Measurements from ENCODE around the gene SRPK3.
A peak's percentile ranks its signal among the peaks of the same experiment; 100 is the strongest.
"Not testable (repeated sequence)": the region's sequence is repeated elsewhere in the genome, so short reads cannot be mapped to it uniquely, and the experiment has no call there.

The SRPK3 gene

DNA sequence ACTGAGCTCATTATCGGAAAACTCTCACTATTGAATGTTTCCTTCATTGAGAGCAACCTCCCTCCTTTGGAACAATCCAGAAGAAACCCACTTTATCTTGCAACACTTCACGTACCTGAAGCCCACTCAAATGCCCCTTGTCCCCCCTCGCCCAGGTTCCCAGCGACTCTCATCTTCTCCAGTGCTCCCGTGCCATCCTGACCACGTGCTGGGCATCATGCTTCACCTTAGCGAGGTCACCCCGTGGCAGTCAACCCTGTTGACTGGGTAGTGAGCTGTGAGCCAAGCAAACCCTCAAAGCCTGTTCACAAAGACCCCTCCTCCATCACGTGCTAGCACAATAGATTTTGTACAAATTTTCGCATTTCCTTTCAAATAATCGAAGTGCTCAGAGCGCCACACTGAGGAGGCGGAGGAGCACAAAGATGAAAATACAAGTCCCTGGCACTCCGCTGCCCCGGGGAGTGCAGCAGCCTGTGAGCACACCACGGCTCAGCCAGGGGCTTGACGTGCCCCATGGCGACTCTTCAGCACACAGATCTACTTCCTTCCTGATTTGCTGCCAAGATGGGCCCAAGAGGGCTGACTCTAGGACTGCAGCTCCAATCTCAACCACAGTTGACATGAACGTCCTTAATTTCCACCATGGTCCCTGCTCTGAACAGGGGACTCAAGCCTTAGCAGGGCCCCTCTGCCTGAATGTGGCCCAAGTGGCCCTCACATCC lies 33.9 kb downstream of the SRPK3 start:
- no peak for DNase-seq

DNA sequence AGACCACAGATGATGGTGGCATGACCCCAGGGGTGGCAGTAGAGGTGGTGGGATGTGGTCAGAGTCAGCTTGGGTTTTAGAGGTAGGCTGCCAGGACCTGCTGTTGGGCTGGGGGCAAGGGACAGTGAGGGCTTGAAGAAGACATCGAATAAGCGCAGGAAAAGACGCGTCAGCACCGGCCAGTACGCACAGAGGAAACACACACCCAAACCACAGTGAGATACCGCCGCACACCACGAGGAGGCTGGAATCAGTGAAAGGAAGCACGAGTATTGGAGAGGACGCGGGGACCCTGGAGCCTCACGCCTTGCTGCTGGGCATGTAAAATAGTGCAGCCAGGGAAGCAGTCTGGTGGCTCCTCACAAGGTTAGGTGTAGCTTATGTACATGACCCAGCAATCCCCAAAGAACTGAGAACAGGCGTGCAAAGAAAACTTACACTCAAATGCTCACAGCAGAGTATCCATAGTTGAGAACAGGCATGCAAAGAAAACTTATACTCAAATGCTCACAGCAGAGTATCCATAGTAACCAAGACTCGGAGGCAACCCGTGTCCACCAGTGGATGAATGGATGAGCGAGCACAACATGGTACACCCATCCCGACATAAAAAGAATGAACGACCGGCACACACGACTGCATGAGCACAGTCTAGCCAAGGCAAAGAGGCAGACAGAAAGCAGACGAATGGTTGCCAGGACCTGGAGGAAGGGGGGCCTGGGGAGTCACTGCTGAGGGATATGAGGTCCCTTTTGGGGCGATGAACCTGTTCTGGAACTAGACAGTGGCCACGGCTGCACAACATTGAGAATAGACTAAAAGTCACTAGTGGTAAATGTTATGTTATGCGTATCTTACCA lies 36.2 kb downstream of the SRPK3 start:
- peak; percentile 41 for DNase-seq

DNA sequence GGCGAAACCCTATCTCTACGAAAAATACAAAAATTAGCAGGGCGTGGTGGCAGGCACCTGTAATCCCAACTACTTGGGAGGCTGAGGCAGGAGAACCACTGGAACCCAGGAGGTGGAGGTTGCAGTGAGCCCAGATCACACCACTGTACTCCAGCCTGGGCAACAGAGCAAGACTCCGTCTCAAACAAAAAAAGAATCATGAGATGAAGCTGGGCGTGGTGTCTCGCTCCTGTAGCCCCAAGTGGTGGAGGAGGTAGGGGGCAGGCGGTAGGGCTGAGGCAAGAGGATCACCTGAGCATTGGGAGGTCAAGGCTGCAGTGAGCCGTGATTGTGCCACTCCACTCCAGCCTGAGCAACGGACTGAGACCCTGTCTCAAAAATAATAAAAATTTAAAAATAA lies 37.2 kb downstream of the SRPK3 start:
- DNase-seq = not testable (repeated sequence)

DNA sequence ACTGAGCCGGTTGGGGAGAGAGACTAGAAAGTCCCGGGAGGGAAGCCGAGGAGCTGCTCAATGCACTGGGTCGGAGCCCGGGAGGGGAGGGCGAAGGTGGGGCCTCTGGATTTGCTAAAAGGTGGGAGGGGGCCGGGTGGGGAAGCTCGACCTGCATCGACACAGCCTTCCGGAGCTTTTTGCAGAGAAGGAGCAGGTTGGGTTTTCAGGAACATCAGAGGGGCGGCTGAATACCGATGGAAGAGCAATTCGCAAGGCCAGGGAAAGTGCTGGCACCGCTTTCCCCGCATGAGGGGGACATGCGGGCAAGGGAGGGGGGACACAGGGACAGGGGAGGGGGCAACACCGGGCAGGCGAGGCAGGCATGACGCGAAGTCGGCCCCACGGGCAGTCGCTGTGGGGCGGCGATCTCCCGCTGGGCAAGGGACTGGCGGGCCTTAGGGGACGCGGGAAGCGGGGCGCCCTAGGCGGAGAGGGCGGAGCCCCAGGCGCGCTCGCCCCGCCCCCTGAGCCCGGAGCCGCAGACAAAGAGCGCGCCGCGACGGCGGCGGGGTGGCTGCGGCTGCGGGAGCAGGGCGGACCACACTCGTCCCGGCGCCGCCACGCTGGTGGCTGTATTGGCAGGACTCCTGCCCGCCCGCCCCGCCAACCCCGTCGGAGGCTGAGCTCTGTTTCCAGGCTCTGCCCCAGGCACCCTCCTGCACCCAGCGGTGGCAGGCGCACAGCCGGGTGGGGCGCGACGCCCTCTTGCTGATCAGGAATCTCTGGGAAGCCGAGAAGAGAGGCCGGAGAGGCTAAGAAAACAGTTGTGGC lies 37.9 kb downstream of the SRPK3 start:
- DNase-seq = peak; percentile 59

- no peak for DNase-seq
Measured at GRCh38 chrX:153819384-153820040, 38.7 kb downstream of the SRPK3 start.

DNA sequence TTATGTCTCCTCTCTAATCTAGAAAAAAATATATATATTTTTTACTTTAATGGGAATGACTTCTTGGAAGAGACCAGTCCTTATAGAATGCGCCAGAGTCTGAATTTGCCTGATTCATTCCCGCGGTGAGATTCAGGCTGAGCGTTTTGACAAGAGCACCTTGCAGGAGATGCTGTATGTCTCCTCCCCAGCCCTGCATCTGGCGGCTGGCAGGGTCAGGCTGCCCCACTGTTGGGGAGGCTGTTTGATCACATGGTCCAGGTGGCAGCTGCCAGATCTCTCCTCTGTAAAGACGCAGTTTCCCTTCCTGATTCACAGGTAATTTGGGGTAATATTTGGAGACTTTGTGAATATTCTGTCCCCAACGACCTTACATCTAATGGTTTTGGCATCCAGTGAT lies 39.8 kb downstream of the SRPK3 start:
- DNase-seq = no peak

DNA sequence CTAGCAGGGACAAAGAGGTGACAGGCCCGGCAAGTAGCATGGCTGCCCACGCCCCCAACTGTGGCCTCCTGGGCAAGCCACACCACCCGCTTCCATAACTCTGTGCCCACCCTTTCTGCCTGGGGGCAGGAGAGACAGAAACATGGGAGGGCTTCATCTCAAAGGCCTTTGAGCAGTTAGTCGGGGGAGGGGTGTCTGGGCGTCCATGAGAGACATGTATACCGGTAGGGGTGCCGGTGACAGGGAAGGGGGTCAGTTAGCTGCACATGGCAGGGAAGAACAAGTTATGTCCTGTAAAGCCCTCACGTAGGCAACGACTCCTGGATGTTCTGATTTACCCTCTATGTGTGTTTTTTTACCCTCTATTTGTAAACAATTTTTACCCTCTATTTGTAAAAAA lies 40.2 kb downstream of the SRPK3 start:
- no peak for DNase-seq

DNA sequence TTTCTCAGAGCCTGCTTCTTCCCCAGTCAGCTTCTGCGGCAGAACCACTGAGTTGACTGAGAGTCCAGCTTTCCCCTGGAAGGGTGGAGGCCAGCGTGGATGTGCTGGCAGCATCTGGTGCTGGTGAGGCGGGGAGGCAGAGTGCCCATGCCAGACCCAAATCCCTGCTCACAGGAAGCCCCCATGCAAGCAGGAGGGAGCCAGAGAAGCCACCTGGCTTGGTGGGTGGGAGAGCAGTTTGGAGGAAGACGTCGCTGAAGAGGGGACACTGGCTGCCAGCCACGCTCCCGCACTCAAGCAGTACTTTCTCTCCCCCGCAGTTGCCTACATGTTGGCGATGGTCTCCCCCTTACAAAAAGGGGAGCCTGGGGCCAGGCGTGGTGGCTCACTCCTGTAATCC lies 43.5 kb downstream of the SRPK3 start:
- DNase-seq = no peak

GRCh38 chrX:153825042-153825441 lies 44.2 kb downstream of the SRPK3 start:
- DNase-seq = no peak

DNA sequence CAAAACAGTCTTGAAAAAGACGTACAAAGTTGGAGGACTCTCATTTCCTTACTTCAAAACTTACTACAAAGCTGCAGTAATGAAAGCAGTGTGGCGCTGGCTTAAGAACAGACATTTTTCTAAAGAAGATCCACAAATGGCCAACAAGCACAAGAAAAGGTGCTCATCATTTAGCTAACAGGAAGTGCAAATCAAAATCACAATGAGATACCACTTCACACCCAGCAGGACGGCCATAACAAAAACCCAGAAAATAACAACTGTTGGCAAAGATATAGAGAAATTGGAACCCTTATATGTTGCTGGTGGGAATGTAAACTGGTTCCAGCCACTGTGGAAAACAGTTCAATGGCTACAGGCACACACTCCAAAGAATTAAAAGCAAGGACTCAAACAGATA lies 46.2 kb downstream of the SRPK3 start:
- no peak for DNase-seq

DNA sequence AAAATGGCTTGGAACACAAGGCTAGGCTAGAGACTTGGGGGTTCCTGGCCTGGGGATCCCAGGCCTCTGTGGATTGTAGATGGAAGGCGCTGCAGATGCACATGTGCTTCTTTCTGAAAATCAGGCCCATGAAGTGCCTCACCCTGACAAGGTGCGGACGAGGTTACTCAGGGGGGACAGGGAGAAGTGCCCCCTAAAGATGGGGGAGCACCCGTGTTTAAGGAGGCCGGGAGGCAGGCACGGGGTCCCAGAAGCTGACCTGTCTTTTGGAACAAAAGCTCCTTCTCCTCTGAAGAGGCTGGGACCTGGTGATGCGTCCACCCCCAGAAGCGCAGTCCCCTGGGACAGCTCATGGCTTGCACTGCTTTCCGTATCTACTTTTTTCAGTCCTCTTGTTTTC lies 47.1 kb downstream of the SRPK3 start:
- no peak for DNase-seq

GRCh38 chrX:153828308-153828707 lies 47.5 kb downstream of the SRPK3 start:
- no peak for DNase-seq

- no peak for DNase-seq
Measured at GRCh38 chrX:153828723-153829548, 48.1 kb downstream of the SRPK3 start.

DNA sequence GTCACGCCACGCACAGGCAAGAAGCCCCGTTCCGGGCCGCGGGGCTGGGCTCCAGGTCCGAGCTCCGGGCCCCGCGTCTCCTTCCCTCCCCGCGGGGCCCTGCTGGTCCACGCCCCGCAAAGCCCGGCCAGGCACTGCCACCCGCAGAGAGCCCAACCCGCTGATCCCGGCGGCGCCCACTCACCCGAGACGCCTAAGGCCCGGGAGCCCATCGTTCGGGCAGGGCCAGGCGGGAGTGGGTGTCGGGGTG lies 48.6 kb downstream of the SRPK3 start:
- DNase-seq = no peak

GRCh38 chrX:153829799-153830639 lies 49.2 kb downstream of the SRPK3 start, which contains the start of gene PDZD4:
PDZD4 (minus strand) TSS chrX:153830544; CDS start chrX:153830298, 246 bp downstream.
- DNase-seq = peak; percentile 20

GRCh38 chrX:153830640-153831428 lies 50.0 kb downstream of the SRPK3 start:
- DNase-seq = no peak

DNA sequence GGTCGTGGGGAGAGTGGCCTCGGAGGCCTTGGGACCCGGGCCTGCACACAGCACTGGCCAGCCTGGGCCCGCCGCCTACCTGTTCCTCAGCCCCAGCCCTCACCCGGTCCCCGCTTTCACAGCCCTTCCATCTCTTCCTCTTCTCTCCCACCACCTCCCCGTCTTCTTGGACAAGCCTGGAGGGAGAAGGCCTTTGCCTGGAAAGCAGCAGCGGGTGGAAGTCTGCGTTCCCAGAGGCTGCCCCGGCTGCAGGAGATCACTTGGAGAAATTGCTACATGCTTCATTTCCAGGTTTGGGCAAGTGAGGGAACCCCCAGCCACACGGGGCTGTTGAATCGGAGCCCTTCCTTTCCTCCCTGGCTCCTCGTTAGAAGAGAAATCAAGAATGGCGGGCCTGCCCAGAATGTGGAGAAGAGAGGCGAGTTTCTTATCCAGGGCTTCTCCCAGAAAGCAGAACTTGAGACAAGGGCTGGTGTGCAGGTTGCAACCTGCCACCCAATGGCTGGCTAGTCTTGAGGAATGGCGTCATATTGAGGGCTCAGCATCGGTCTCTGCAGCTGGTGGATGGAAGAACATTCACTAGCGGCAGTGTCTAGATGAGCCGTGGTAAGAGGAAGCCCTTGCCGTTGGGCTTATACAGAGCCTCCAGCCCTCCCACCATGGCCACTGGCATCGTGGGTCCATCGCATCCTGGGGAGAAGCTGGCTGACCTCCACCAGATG lies 50.7 kb downstream of the SRPK3 start:
- DNase-seq = no peak

- no peak for DNase-seq
Measured at GRCh38 chrX:153832728-153833127, 51.9 kb downstream of the SRPK3 start.

Data from activated naive CD4-positive, alpha-beta T cell treated with anti-CD3 and anti-CD28 coated beads, Interleukin-2, amount 50 U/mL, for 16 hours (primary cell).